GM19238 (cell line): ENCODE results near the gene OGT.
"Not testable (repeated sequence)": the region's sequence is repeated elsewhere in the genome, so short reads cannot be mapped to it uniquely, and the experiment has no call there.

Experiments
- DNase-seq: peaks from one replicate; pipeline ENCODE4 v3.0.0; 2011; ENCODE audit warnings: low spot score; ENCODE audit not compliant: insufficient read length

Gene OGT

DNA sequence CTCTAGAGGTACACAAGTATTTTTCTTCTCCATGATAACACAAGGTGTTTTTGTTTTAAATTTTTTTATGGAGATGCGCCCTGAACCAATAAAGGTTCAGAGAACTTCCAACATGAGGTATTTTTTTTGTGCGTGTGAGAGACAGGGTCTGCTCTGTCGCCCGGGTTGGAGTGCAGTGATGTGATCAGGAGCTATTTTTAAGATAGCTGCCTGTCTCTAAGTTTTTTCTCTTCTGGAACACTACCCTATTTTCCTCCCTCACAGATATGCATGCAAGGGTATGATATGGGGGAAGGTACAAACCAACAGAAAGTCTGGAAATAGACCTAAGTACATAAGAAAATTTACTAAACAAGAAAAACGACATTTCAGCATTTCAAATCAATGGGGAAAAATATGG lies 48.3 kb downstream of the OGT start:
- DNase-seq, result no peak

DNA sequence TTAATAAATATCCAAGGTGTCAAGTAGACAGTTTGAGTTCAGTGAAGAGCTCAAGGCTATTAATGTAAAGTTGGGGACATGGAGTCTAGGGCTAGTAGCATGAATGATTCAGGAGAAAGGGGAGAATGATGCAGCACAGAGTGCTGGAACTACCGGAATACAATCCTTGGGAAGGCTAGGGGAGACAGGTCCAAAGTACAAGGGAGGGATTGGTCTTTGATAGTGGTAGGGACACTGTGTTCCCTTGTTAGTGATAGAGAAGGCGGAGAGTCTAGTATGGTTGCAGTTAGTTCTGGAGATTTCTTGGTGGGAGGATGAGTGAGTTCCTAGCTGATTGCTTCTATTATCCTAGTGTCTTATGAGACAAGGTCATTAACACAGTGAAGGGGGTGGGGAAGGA lies 54.0 kb downstream of the OGT start:
- no peak for DNase-seq

- DNase-seq, result not testable (repeated sequence)
Measured at GRCh38 chrX:71593210-71593609, 60.3 kb downstream of the OGT start.

DNA sequence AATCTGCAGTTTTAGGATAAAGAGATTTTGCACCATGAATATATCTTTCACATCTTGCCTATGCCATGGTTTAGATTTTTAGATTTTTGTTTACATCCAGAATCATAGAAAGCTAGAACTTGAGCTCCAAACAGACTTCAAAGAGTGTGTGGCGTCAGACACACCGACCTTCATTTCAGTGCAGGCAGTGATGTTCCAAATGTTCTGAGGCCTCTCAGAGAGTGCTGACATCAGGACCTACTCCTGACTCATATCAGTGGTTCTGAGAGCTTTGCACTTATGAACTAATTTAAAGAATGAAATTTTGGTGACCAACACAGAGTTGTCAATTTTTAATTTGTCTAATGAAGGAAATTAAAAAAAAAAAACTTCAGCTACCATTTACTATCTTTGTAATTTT lies 67.1 kb downstream of the OGT start:
- no peak for DNase-seq

- DNase-seq, result no peak
Measured at GRCh38 chrX:71603618-71604017, 70.7 kb downstream of the OGT start.

- no peak for DNase-seq
Measured at GRCh38 chrX:71604141-71604540, 71.2 kb downstream of the OGT start.

- no peak for DNase-seq
Measured at GRCh38 chrX:71604796-71605568, 72.1 kb downstream of the OGT start.

- no peak for DNase-seq
Measured at GRCh38 chrX:71606536-71607216, 73.8 kb downstream of the OGT start.

- no peak for DNase-seq
Measured at GRCh38 chrX:71607488-71607887, 74.6 kb downstream of the OGT start.

DNA sequence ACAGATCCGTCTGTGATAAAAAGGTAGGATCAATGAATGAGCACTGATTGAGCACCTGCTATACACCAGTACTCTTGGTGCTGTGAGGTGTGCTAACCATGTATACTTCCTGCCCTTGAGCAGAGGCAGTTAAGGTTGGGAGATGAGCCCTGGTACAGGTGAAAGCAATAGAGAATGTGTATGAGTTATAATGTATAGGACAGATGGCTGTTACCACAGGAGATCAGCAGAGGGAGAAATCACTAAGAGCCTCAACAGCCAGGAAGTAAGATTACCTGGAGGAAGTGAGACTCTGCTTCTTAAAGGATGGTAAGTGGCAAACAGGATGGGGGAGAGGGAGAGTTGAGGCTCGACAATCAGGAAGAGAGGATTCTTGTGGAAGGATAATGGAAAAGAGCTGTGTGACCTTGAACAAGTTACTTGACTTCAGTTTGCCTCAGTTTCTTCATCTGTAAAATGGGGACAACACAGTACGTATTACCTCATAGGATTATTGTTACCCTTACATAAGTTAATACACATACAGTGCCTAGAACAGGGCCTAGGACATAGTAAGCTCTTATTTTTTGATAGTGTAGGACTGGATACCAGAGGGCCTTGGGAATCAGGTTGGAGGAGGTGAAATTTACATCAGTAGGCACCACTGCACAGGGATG lies 76.3 kb downstream of the OGT start:
- no peak for DNase-seq

DNA sequence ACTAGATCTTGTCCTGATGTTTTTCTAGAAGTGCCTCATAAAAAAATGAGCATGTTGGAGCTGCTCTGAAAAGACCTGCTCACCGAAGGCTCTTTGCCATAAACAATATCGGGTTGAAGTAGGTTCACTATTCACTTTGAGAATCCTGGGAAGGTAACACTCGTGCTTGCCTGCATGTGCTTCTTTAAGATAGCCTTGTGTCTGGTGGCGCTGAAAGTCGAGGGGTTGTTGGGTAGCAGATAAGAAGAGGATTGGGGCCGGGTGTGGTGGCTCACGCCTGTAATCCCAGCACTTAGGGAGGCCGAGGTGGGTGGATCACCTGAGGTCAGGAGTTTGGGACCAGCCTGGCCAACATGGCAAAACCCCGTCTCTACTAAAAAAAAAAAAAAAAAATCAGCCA lies 78.8 kb downstream of the OGT start:
- not testable (repeated sequence) for DNase-seq

DNA sequence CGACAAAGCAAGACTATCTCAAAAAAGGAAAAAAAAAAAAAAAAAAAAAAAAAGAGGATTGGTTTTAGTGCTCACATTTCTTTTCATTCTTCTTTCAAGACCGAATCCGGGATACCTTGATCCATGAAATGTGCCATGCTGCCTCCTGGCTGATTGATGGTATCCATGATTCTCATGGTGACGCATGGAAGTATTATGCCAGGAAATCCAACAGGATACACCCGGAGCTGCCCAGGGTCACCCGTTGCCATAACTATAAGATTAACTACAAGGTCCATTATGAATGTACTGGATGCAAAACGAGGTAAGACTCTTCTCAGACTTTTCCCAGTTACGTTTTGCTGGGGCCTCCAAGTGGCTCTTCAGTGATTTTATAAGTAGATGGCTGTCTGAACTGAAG lies 79.4 kb downstream of the OGT start:
- no peak for DNase-seq

DNA sequence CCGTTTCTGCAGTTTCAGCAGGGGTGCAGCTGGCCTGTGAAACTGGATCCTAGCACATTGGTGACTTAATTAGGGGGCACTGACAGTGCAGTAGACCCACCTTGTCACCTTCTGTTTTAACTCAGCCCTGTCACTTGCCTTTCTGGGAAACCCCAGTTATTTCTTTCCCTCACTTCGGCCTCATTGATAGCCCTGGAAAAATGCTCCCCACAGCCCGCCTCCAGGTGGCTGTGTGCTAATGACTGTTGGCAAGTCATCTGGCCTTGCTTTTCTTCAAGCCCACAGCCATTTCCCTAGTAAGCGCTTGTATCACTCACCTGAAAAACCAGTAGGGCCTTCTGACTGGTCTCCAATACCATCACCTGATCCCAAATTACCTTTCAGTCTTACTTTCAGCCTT lies 82.2 kb downstream of the OGT start:
- DNase-seq, result no peak

GRCh38 chrX:71615954-71616353 lies 83.0 kb downstream of the OGT start:
- no peak for DNase-seq

GRCh38 chrX:71616672-71617529 lies 84.0 kb downstream of the OGT start:
- DNase-seq, result no peak

- DNase-seq, result no peak
Measured at GRCh38 chrX:71617742-71618141, 84.8 kb downstream of the OGT start.

- DNase-seq, result peak; percentile 48
Measured at GRCh38 chrX:71618303-71618721, 85.4 kb downstream of the OGT start, which contains the start of gene CXCR3. CXCR3 (minus strand) TSS chrX:71618511; CDS start chrX:71618449, 62 bp downstream.

DNA sequence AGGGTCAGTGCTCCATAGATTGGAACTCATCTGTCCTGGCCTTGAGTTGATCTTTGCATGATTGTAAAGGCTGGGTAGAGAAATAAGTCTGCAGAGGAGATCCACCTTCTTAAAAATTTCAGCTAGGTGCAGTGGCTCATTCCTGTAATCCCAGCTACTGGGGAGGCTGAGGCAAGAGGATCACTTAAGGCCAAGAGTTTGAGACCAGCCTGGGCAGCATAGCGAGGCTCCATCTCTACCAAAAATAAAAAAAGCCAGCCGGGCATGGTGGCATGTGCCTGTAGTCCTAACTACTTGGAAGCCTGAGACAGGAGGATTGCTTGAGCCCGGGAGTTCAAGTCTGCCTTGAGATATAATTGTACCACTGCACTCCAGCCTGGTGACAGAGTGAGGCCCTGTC lies 85.9 kb downstream of the OGT start:
- DNase-seq, result no peak

GRCh38 chrX:71619193-71619592 lies 86.3 kb downstream of the OGT start:
- no peak for DNase-seq

DNA sequence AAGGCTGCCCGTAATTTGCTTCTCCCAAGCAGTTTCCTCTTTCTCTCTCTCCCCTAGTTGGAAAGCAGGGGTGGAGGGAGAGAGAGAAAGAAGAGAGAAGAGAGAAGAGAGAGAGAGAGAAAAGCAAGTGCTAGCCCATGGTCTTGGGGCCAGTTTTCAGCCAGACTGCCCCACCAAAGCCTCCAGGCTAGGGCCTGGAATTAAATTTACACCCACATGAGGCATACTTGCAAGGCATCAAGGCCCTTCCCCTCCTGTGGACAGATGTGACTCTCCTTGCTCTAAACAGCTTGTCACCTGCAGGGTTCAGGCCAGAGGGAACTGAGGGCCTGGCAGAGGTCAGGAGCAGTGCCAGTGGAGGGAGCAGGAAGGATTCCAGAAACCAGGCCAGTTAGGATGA lies 87.1 kb downstream of the OGT start:
- no peak for DNase-seq

DNA sequence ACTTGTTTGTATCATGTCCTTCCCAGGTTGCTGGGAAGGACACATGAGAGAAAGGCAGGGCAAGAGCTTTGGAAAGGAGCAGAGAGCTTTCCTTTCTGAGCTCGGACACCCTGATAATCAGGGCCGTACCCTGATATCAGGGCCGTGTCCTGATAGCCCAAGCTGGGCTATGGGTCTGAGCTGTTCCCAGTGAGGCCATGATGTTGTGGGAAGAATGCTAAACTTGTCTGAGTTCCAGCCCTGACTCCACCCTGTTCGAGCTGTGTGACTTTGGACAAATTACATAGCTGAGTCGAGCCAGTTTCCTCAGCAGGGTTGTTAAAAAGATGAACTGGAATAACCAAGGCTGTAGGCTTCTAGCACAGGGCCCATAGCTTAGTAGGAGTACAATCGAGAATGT lies 88.7 kb downstream of the OGT start:
- no peak for DNase-seq
